GM19468 (cell line): Measurements from ENCODE around the gene PLEK.
"Not testable (repeated sequence)": the region's sequence is repeated elsewhere in the genome, so short reads cannot be mapped to it uniquely, and the experiment has no call there.

Experiments
- ATAC-seq: cut with Tn5 transposase; IDR thresholded peaks from one replicate; pipeline ENCODE4 v1.9.1; 2021; ENCODE audit warnings: mild to moderate bottlenecking, moderate library complexity, moderate number of reproducible peaks; ENCODE audit not compliant: unreplicated experiment; ENCODE audit errors: extremely low read depth

PLEK gene

DNA sequence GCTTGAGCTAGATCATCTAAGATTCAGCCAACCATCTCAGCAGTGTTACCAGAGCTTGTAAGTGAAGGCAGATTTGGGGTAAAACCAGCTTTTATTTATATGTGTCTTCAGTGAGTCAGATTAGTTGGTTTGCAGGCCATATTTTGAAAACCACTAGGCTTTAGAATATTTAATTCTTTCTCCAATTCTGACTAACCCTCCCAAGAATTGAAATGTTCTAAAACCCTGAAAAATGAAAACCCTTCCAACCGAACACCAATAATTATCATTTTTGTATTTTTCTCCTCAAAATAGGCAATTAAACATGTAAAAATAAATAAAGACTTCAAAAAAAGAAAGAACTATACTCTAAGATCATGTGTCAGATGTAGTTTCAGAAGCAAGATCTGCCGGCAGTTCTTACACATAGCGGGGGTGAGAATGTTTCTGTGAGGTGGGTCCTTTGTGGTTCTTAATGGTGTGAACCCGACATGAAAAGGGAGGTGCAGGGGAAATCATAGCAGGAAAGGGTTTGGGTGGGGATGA, 14.2 kb downstream of the PLEK start:
- no peak for ATAC-seq

DNA sequence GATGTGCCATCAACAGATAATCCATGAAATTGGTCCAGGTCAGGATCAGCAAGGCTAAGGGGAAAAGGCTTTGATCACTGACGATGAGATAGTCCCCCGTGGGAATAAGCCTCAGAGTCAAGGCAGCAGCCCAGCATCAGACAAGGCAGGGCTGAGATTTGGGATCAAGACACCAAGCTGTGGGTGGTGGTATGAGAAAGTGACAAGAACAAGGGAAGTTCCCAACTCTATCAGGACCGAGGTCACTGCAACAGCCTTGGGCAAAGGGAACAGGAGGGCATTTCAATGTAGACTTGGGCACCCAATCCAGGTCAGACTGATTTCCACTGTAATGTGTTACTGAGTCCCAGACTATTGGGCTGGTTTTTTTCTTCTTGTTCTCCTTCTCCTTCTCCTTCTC, 18.7 kb downstream of the PLEK start:
- ATAC-seq, result no peak

DNA sequence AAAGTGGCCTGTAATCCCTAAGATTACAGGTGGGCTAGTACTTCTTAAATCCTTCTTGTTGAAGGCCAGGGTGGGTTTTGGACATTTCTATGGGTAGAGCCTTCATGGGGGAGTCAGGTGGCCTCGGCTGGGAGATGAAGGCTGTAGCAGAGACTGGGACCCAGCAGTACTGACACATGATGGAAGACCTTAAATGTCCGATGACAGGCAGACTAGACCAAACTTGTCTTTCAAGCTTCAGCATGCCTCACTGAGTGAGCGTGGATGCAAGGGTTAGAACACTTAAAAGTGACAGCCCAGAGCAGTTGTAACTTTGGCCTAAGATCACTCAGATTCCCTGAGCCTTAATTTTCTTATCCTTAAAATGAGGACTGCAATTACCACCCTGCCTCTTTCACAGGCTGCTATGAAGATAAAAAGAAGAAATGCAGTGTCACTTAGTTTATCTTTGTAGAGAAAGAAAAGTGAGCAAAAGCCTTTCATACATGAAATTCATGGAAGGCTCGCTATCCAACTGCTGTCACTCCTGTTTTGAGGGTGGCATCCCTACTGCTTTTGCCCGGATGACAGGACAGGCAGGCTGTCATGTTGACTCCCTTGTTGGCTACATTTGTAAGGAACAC, 19.5 kb downstream of the PLEK start:
- no peak for ATAC-seq

DNA sequence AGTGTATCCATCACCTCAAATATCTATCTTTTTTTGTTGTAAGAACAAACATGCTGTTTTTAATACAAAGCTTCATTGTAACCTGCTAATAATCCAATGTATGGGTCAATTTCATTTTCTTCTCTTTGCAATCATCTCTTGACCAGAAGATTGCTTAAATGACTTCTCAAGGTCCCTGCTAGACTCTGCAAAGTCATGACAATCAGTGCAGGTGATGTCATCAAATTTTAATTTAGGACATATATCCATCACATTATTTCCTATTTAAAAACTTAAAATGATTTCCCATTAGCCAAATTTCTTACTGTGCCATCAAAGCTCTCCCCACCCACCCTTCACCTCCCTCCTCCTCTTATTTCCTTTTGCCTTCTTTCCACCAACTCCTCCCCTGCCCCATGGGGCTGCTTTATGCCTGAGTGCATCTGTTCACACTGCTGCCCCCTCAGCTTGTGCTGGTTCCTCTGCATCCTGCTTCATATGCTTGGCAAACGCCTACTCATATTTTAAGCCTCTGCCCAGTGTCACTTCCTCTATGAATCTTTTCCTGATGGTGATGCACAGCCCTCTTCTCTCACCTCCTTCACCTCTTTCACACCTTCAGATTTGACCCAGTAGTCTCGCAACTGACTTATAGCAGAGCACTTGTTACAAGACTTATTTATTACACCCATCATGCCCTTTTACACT, 20.3 kb downstream of the PLEK start:
- ATAC-seq, result no peak

DNA sequence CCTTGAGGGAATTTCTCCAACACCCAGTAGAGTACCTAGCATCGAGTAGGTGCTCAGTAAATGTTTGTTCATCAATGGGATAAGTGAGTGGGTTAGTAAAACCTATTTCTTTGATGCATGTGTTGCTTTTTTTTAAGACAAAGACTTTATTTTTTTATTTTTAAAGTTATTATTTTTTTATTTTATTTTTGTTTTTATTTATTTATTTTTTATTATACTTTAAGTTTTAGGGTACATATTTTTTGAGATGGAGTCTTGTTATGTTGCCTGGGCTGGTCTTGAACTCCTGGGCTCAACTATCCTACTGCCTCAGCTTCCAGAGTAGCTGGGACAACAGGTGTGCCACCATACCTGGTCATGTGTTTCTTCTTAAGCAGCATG, 20.8 kb downstream of the PLEK start:
- no peak for ATAC-seq

DNA sequence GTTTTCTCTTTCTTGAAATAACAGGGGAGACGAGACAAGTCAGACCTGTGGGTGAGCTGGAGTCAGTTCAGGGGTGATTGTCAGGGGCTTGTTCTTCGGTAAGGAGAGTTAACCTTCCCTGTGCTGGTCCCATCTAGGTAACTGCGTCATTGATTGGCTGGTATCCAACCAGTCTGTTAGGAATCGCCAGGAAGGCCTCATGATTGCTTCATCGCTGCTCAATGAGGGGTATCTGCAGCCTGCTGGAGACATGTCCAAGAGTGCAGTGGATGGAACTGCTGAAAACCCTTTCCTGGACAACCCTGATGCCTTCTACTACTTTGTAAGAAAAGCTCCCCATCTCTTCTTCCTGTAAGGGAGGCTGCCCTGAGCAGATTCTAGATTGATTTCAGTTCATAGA, 21.3 kb downstream of the PLEK start:
- no peak for ATAC-seq

DNA sequence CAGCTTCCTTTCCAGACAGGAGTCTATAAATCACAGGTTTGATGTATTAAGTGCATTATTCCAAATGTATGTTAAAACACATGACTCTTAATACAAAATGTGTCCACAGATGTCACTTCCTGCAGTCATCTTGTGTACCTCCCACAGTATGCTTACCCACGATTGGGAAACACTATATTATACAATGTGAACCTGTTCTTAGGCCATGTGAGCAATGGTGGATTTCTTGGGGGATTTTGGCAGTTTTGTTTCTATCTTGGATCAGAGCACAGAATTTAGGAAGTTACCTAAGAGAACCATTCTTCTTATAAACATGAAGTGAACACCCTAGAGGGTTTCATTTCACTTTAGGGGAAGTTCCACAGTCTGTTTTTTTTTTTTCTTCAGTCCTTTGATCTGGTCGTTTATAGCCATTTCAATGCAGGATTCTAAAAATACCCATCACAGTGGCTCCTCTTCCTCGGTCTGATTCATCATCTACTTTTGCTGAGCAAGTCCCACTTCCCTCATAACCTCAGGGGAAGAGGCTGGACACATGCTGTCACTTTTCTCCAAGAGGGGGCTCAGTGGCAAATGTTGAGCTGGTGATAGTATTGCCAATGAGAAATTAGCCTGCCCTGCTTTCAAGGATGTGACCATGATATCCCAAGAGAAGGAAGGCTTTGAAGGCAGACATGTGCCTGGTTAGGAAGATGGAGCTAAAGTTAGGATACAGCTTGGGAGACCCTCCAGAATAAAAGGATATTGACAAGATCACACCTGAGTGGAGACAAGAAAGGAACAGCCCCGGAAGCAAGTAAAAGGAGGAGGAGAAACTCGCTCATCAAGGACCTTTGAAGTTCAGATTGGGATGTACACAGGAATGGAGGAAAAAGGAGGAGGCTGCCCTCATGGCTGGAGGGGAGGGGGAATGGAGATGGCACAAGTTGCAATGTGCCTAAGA, 22.6 kb downstream of the PLEK start:
- ATAC-seq, result no peak

DNA sequence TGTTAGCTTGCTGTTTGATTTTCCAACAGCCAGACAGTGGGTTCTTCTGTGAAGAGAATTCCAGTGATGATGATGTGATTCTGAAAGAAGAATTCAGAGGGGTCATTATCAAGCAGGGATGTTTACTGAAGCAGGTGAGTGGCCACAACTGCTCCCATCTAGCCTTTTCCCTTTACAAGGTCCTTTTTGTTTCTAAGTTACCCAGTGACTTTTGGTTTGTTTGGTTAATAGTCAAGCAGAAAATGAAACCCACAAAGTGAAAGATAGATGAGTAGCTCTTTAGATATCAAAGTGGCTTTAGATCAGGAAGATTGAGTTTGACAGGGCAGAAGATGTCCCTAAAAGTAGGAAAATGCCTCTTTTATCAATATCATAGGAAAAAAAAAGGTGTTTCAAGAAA, 23.3 kb downstream of the PLEK start:
- ATAC-seq, result no peak

DNA sequence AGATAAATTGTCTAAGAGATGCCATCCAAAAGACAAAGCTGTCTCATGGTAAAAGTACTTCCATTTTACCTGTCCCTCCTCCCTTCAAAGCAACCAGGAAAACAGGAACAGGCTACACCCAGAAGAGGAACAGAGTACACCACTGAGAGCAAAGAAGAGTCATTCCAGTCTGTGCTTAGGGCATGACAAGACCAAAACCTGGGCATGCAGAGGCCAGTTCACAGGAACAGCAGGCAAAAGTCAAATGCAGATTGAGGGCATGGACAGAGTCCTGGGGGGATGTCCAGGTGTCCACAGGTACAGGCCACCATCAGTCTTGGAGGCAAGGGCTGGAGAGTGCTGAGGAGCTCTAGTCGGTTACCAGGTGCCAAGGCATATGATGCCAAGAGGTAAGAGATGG, 23.7 kb downstream of the PLEK start:
- no peak for ATAC-seq

DNA sequence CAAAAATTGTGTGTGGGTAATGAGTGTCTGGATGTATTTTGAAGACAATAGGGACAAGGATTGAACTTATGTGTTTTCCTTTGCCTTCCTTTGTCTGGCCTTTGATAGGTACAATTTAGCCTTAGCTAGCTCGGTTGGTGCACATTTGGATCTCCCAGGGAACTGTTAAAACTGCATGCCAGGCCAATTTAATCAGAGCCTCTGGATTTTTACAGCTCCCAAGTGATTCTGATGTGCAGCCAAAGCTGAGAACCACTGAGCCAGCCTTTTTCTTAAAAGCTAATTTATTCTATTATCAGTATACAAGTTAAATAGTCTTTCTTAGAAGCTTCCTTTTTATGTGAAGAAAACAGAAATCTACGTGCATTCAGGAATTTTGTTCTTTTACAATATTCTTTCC, 25.0 kb downstream of the PLEK start:
- ATAC-seq, result no peak

DNA sequence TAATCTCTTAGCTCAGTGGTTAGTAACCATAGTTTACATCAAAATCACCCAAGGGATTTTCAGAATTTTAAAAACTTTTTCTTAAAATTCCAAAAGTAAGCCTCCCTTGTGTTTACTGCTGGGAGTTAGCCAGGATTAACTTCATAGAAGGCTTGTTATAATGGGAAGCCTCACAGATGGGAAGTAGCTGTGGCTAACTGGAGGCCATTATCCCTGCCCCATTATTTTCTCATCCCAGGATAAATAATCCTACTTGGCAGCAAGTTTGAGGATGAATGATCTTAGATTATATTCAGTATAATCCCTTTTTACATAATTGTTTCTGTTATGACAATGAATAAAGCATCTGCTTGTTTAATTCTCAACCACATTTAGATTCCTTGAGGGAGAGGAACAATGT, 25.5 kb downstream of the PLEK start:
- no peak for ATAC-seq

DNA sequence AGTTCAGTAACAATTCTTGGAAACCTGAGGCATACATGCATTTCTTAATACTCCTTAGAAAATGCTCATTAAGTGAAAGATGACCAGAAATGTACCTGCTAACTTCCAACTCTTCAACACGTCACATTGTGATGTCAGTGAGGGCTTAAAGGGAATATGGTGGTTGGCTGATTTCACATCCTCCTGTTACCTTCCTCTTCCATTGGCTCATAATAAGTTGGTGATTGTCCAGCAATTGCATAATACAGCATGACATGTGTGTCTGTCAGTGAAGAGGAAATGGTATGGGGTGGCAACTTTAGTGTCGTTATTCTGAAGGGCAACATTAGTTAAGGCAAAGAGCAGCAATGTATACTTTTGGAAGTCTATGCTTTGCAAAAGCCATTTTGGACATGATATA, 26.0 kb downstream of the PLEK start:
- ATAC-seq, result no peak

DNA sequence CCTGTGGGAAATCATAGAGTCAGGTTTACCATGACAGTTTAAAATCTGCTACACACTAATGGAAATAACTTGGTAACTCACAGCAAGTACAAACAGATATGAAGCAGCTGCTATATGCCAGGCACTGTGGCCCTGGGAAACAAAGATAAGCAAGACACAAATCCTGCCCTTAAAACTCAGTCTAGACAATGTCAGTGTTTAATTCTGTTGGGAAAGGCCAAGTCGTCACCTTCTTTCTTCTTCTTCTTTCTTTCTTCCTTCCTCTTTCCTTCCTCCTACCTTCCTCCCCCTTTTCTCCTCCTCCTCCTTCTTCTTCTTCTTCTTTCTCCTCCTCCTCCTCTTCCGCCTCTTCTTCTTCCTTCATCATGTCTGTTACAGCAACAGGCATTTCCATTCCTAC, 26.8 kb downstream of the PLEK start:
- no peak for ATAC-seq

DNA sequence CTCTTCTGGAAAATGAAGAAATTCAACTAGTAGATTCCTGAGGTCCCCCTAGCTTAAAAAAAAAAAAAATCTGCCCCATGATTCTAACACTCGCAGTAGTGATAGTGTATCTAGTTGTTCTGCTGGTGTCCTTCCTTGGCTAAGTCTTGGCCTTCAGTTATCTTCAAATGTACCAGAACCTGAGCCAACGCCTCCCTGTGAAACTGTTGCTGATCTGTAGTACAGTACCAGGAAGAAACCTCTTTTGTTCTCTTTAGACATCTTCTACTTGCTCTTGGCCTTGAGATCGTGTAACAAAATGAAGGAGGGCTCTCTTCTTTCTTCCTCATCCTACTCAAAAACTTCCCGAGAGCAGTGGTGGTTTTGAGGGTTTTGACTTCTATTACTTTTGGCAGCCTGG, 31.0 kb downstream of the PLEK start:
- no peak for ATAC-seq

DNA sequence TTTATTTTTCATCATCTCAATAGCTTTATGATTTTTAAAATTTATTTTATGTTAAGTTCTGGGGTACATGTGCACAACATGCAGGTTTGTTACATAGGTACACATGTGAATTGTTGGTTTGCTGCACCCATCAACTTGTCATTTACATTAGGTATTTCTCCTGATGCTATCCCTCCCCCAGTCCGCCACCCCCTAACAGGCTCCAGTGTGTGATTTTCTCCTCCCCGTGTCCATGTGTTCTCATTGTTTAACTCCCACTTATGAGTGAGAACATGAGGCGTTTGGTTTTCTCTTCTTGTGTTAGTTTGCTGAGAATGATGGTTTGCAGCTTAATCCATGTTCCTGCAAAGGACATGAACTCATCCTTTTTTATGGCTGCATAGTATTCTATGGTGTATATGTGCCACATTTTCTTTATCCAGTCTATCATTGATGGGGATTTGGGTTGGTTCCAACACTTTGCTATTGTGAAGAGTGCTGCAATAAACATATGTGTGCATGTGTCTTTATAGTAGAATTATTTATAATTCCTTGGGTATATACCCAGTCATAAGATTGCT, 32.7 kb downstream of the PLEK start:
- ATAC-seq, result not testable (repeated sequence)

DNA sequence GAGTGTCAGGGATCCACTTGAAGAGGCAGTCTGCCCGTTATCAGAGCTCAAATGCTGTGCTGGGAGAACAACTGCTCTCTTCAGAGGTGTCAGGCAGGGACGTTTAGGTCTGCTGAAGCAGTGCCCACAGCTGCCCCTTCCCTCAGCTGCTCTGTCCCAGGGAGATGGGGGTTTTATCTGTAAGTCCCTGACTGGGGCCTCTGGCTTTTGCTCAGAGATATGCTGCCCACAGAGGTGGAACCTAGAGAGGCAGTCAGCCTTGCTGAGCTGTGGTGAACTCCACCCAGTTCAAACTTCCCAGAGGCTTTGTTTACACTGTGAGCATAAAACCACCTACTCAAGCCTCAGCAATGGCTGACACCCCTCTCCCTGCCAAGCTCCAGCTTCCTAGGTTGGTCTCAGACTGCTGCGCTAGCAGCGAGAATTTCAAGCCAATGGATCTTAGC, 38.1 kb downstream of the PLEK start:
- ATAC-seq, result no peak

DNA sequence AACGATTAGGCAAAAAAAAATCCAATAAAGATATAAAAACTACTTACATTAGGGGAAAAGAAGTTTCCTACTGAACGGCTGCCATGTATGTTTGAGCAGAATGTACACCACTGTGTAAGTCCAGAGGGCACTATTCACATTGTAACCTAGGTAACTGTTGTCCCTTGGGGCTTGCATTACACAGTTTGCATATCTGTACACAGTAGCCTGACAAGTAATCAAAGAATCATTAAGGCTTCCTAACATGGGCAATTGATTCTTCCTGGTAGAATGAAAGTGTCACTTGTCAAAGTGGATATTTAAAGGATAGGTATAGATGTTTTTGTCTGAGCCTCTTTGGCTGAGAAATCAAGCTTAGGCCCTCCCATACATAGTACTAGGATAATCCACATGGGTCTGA, 39.1 kb downstream of the PLEK start:
- no peak for ATAC-seq

DNA sequence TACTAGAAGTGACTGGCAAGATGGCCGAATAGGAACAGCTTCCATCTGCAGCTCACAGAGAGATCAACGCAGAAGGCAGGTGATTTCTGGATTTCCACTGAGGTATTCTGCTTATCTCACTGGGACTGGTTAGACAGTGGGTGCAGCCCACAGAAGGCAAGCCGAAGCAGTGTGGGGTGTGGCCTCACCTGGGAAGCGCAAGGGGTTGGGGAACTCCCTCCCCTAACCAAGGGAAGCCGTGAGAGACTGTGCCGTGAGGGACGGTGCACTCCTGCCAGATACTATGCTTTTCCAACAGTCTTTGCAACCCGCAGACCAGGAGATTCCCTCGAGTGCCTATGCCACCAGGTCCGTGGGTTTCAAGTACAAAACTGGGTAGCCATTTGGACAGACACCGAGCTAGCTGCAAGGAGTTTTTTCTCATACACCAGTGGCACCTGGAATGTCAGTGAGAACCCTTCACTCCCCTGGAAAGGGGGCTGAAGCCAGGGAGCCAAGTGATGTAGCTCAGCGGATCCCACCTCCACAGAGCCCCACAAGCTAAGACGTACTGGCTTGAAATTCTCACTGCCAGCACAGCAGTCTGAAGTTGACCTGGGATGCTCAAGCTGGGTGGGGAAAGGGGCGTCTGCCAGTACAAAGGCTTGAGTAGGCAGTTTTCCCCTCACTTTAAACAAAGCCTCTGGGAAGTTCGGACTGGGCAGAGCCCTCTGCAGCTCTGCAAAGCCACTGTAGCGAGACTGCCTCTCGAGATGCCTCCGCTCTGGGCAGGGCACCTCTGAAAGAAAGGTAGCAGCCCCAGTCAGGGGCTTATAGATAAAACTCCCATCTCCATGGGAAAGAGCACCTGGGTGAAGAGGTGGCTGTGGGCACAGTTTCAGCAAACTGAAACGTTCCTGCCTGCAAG, 40.1 kb downstream of the PLEK start:
- ATAC-seq, result no peak

DNA sequence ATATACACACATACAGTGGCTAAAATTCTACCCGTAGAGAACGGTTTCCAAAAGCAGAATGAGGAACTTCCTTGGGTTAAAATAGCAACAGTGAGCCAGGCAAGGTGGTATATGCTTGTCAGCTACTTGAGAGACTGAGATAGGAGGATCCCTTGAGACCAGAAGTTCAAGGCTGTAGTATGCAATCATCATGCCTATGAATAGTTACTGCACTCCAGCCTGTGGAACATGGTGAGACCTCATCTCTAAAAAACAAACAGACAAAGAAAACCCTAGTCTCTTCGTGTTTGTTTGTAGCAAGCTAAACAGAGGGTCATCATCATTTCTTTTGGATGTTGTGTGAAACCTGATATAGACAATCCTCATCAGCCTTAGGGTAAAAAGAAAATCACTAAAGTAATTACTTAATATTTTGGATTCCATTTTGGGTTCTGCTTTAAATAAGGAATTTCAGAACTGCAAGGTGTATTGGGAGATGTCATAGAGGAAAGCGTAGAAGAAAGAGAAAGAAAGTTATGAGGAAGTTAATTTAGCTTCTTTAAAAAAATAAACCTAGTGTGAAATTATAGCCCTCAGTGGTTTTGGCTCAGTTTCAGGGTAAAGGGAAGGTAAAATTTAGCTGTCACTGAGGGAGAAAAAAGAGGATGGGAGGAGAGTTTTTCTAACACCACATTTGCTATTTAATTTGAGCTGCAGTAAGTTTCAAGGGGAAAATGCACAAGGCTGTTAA, 46.5 kb downstream of the PLEK start:
- no peak for ATAC-seq
